HG03460 (cell line): ENCODE measurements around the gene NPEPL1.

ENCODE experiments used
- ATAC-seq: cut with Tn5 transposase; IDR thresholded peaks from one replicate; pipeline ENCODE4 v1.9.1; 2021; ENCODE audit not compliant: unreplicated experiment

NPEPL1 gene

GRCh38 chr20:58682656-58683531 is 9.7 kb upstream of the NPEPL1 start:
- no peak for ATAC-seq

GRCh38 chr20:58684291-58684690 is 8.3 kb upstream of the NPEPL1 start:
- no peak for ATAC-seq

- ATAC-seq, result no peak
Measured at GRCh38 chr20:58685988-58686387, 6.6 kb upstream of the NPEPL1 start.

GRCh38 chr20:58688414-58688813 is 4.2 kb upstream of the NPEPL1 start:
- ATAC-seq, result no peak

GRCh38 chr20:58688840-58689239 is 3.8 kb upstream of the NPEPL1 start:
- no peak for ATAC-seq

GRCh38 chr20:58690396-58691135 is 2.0 kb upstream of the NPEPL1 start:
- no peak for ATAC-seq

- ATAC-seq, result peak; percentile 2
Measured at GRCh38 chr20:58691773-58692578, 624 bp upstream of the NPEPL1 start.

GRCh38 chr20:58693226-58694006 is 816 bp downstream of the NPEPL1 start:
- peak; percentile 15 for ATAC-seq

- ATAC-seq, result no peak
Measured at GRCh38 chr20:58694241-58695083, 1.9 kb downstream of the NPEPL1 start.

GRCh38 chr20:58695084-58695722 is 2.6 kb downstream of the NPEPL1 start:
- ATAC-seq, result no peak

- ATAC-seq, result no peak
Measured at GRCh38 chr20:58695895-58696375, 3.3 kb downstream of the NPEPL1 start.

- no peak for ATAC-seq
Measured at GRCh38 chr20:58696411-58696961, 3.9 kb downstream of the NPEPL1 start.

- no peak for ATAC-seq
Measured at GRCh38 chr20:58697201-58697866, 4.7 kb downstream of the NPEPL1 start.

GRCh38 chr20:58697867-58698703 is 5.5 kb downstream of the NPEPL1 start:
- ATAC-seq, result no peak

- ATAC-seq, result no peak
Measured at GRCh38 chr20:58698741-58699622, 6.4 kb downstream of the NPEPL1 start.

GRCh38 chr20:58699623-58700107 is 7.1 kb downstream of the NPEPL1 start:
- ATAC-seq, result no peak
